GM19099 (cell line): ENCODE measurements around the gene TMEM31.

Experiments
- POLR2A ChIP-seq: IDR thresholded peaks from 3 replicates; pipeline ENCODE4 v1.6.1; 2011; ENCODE audit warnings: low read depth; ENCODE audit not compliant: insufficient read length; ENCODE audit errors: extremely low read depth

Gene TMEM31, protein sequence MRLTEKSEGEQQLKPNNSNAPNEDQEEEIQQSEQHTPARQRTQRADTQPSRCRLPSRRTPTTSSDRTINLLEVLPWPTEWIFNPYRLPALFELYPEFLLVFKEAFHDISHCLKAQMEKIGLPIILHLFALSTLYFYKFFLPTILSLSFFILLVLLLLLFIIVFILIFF

DNA sequence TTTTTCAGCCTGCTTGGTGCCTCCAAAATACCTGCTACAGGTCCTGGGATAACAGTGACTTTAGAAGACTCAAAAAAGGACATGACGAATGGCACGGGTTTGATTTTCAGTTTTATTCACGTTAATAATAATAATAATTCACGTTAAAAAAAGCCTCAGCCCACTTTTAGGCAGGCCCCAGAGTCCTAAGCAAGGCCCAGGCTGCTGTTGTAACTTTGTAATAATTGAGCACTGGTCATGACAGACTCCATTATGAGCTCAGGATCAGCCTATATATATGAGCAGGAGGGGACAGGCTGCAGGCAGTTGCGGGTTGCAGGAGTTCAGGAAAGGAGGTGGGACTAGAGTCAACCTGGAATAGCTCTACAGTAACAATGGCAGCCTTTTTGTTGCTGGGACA is at the start of gene TMEM31:
Gene TMEM31, plus strand, starts transcription at position 301 of the 400 bp plus-strand sequence. CDS start 1,350 bp downstream, outside the sequence.
- TF ChIP-seq POLR2A, result no peak

DNA sequence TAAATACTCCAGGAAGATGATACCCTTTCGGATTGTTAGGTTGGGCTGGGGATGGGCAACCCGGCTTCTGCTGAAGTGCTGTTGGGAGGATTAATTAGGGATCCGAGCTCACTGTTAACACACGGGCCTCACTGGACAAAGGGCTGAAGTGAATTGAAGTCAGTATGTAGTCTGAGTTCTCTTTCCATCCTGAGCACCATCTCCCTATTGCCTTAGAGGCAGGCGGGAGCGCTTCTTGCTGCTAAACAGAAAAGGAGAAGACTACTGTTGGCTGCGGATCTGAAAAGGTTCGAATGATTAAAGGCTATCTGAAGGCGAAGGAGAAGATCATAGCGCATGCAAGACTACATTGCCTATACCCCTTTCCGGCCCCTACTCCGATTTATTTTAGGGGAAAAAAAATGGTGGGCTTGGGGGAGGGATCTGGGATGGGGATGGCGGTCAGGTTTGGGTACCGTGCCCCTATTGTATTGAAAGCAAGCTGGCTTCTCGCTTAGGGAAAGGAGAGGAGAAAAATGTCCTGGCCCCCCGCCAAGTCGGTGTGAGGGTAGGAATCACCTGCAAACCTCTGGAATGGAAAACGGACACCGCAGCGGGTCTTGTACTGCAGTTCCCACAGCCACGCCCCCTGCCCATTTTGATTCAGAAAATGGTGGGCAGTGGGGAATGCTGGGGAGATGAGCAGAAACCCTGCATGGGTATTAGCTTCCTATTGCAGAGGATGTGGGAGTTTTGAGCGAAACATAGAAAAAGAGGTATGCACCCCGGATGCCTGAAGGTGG is 46.5 kb upstream of the TMEM31 start:
- no peak for TF ChIP-seq POLR2A

DNA sequence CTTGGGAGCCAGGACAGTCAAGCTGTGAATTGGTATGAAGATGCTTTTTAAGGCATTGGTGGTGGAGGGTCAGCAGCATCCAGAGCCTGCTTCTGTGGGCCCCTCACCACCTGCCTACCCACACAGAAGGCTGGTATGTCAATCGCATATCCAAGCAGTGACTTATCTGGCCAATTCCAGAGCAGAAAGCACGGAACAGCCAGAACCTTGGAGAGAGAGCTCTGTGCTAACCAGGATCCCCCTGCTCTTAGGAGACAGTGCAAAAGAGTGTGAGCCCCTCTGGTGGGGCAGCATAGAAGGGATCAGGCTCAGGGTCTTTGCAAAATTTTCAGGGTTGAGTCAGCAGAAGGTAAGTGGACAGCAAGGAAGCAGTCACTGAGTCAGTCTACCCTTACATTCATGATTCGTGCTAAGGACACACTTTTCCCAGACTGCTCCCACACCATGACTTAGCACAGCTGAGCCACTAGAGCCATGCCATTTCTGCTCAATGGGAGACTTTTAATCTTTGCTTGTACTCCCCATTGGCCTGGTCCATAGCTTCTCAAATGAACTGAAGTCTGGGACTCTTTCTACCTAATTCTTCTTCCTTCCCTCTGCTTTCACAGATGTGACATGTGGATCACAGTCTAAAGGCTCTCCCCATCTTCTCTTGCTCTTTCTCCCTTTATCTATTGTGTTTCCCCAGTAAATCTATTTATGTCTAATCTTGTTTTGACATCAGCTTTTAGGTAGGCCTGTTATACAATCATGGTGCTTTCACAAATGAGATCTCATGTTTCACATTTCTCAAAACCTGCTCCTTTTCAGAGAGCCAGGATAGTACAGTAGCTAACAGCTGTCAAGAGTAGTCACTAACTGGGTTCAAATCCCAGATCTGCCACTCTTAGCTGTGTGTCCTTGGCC is 44.3 kb upstream of the TMEM31 start:
- no peak for TF ChIP-seq POLR2A

GRCh38 chrX:103669745-103670144 is 41.0 kb upstream of the TMEM31 start:
- TF ChIP-seq POLR2A, result no peak

DNA sequence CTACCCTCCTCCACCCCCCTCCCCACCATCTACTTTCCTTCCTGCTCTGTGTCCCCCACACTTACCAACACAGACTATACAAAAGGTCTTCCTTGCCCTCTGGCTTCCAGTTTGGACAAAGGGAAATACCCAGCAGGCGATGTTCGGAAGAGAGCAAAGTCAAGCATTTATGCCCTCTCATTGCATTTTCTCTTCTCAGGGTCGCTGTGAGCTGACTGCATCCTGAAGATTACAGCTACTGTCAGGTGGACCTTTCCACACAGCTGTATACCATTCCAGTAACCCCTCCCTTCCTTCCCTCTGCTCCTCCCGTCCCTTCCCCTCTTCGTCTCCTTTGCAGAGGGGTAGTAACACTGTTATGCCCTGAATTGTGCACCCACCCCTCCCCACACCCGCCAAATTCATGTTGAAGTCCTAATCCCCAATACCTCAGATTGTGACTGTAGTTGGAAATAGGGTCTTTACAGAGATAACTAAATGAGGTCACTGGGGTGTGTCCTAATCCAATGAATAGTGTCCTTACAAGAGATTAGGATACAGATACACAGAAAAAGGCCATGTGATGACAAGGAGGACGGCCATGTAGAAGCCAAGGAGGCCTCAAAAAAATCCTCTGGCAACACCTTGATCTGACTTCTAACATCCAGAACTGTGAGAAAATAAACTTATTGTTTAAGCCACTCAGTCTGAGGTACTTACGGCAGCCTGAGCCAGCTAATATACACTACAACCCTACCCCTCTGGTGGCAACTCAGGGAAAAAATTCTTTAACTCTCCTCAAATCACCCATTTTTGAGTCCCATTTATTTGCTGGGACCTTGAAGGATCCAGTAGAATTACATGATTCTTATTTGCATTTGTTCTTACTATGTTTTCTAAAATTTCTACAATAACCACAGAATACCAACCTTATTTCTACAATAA is 35.9 kb upstream of the TMEM31 start:
- TF ChIP-seq POLR2A, result no peak

DNA sequence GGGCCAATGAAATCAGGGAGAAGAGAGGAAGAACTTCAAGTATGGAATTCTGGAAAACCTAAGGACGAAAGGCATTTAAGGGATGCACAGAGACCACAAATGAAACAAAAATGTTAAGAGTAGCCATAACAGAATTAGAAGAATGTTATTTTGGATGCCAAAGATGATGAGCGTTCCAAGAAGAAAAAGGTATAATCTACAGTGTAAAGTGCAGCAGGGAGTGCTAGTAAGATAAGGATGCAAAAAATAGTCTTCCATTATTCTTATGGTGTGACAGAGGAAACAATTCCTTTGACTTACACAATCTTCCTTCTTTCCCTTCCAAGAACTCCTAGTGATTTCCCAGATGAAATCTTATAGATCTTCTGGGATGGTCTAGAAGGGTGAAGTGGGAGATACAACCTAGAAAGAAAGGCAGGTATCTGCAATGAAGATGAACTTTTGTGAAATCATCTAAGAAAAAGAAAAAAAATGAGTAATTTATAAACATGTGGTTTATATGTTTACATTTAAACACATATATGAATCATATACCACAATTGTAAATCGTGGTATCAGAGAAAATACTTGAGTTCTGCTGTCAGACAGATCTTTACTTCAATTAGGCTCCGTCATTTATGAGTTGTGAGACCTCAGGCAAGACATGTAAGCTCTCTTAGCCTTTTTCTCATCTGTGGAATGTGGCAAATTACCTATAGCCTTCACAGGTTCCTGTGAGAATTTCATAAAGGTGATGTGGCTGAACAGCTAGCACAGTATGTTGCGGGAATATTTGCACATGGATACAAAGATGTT is 32.3 kb upstream of the TMEM31 start:
- TF ChIP-seq POLR2A, result no peak

GRCh38 chrX:103681443-103681842 is 29.3 kb upstream of the TMEM31 start:
- TF ChIP-seq POLR2A, result no peak

GRCh38 chrX:103685396-103685795 is 25.3 kb upstream of the TMEM31 start:
- TF ChIP-seq POLR2A, result no peak

DNA sequence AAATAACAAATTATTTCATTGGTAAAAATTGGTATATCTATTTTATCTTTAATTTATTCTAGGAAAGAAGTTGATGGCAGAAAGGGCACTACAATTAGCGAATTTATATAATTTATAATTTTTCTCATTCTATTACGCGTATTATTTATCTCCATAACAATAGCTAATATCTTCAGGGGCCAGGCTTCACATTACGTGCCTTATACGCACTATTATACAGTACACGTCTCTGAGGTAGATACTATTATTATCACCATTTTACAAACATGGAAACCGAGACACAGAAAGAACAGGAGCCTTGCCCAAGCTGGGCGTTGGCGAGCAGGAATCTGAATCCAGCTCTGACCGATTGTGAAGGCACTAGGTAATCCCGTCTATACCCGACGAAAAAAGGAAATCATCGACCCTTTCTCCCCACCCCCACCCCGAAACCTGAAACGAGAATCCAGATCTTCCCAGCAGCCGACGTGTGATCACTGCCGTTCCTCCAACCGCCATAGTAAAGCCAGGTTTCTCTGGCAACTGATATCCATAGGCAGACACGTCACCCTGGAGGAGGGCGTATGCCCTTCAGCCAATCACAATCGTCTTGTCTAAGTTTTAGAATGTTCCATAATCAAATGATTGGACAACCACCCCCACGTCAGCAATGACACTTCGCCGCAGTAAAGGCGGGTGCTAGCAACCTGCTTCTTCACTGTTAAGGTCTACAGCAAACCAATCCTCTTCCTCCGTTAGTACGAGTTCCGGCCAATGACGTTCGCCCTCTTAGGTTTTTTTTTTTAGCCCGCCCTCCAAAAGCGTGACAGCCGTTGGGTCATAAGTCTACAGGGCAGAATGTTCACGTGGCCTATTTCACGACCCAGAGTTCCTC is 24.3 kb upstream of the TMEM31 start, which contains the start of gene MORF4L2:
Gene MORF4L2, minus strand, starts transcription at position 501 of the 874 bp plus-strand sequence. CDS start 9,672 bp downstream, outside the sequence.
- TF ChIP-seq POLR2A, result peak; percentile 81

DNA sequence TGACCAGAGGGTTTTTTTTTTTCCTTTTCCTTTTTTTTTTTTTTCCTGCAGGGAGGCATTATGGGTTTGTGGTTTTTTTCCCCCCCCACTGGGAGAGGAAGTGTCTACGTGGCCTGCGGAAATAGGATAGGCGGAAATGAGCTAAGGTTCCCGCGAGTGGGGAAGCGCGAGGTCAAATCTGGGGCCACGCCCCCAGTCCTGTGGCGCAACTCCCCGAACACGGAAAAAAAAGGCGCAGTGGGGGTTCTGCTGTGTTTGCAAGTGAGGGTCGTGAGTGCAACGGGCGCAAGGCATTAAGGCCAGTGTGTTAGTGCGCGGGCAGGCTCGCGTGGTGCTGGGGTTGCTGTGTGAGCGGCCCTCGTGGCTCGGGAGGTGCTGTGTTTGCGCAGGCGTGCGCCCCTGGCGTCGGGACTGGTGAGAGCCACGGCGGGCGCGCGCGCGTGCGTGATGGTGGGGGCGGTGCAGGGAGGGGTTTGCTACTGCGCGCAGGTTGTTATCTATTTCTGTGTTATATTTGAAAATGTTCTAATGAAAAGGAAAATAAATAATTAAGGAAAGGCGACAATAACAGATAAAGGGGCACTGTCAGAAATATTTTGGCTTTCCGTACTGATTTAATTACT is 23.5 kb upstream of the TMEM31 start:
- TF ChIP-seq POLR2A, result peak; percentile 74

GRCh38 chrX:103687696-103688201 is 23.0 kb upstream of the TMEM31 start:
- peak; percentile 34 for TF ChIP-seq POLR2A

DNA sequence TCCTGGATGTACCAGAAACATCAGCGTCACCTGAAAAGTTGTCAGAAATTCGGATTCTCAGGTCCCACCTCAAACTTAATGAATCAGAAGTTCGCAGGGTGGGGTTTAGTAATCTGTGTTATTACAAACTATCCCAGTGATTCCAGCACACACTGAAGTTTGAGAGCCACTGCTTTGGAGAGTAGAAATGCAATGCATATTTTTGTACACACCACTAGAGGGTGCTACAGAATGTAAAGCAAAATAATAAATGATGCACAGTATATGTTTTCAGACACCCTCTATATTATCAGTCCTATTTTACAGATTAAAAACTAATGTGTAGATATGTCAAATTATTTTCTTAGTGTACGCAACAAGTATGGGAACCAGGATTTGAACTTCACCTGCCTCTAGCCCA is 21.8 kb upstream of the TMEM31 start:
- no peak for TF ChIP-seq POLR2A
